UCSD-AML1 (cell line): ENCODE data around the gene MOB1A.
"Not testable (repeated sequence)": the region's sequence is repeated elsewhere in the genome, so short reads cannot be mapped to it uniquely, and the experiment has no call there.

Experiments used
- DNase-seq: peaks from one replicate; lab custom pipeline; 2025; ENCODE audit not compliant: unreplicated experiment; lab: John Stamatoyannopoulos, UW

MOB1A gene

DNA sequence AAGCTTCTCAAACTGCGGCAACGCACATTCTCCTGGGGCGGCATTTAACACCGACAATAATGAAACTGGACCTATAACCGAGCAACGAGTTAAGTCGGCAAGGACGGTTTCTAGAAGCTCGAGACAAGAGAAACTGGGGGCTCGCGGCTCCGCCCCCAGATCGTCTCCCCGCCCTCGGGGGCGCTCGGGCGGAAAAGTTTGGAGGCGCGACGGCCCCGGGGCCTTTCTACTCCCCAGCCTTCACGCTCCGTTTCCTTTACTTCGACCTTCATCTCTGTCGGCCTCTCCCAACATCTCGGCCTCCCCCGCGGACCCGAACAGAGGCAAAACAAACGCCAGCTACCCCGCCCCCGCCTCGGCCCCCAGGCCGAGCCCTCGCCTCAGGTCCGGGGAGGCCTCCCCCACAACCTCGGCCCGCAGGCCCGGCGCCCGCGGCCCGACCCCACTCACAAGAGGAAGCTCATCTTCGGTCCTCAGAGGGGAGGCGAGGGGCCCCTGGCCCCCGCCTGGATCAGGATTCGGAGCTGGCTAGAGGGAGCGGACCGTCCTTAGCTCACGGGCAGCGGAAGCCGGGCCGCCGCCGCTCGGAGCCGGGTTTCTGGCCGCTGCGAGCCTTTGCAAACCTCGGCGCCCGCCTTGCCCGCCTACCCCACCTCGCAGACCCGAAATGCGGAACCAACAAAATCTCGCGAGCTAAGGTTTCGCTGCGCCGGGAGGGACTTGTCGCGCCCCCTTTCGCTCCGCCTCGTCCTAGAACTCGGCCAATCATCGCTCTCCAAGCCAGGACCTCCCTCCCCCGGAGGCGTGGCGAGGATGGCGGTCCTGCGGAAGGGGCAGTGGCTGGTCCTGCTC, at the start of gene MOB1A:
TSS of gene MOB1A (minus strand) at position 669 of the 852 bp plus-strand sequence. CDS start at position 464, 205 bp downstream.
- DNase-seq, result peak; percentile 98

DNA sequence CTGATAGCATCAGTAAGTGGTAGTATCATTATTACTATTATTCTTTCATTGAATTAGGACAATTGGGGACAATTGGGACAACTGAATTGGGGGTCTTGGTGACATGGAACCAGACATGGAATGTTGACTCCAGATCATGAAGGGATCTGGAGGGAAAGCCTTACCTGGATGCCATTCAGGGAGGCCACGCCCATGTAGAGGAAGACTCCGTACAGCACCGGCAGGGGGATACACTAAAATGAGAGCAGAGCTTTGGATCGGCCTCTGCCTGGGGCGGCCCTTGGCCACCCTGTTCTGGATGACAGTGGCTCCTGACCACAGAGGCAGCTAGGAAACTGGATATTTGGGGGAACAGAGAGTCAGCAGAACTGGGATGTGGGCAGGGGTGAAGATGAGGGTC, 49.0 kb upstream of the MOB1A start:
- no peak for DNase-seq

DNA sequence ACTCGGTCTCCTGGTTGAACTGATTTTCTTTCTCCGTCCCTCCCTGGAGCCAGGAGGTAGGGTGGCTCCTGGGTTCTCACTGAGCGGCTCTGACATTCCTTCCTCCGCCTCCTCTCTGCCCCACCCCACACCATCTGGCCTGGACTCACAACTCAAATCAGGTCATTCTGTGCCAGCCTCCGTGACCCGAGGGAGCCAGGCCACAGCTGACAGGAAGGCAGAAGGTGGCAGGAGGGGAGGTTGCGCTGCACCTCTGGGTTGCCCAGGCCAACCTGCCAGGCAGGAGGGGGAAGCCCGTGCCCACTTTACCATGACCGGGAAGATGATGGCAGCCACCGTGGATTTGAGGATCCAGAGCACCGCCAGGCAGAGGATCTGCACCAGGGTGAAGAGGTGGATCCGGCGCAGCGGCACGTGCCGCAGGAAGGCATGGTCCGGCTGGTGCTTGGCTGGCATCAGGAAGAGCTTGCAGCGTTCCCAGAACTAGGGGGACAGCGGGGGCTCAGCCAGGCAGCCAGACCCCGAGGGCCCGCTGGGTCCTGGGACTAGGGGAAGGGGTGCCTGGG, 48.1 kb upstream of the MOB1A start:
- no peak for DNase-seq

DNA sequence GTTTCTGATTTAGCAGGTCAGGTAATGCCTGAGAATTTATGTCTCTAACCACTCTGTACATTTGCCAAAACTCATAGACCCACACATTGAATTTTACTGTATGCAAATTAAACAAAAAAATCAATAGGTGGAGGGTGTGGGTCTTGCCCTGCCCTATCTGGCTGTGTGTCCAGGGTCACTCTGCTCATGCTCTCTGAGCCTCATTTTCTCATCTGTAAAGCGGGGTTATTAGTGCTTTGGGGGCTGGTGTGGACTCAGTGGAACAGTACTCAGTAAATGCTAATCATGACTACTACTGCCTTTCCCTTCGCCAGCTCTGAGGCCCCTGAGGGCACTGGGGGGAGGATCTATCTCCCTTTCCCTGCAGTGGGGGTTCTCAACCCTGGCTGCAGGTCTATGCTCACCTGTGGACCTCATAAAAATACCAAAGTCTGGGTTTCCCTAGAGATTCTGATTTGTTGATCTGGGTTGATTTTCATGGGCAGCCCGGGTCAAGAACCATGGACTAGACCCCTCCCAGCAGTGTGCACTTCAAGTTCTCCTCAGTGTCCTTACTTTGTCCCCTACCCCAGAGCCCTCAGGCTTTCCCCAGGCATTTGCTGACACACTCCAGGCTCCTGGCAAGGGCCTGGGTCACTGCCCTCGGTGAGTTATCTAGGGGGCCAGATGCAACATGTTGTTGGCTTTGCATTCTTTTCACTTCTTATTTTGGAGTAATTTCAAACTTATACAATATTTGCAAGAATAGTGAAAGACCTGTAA, 47.2 kb upstream of the MOB1A start:
- DNase-seq, result no peak

DNA sequence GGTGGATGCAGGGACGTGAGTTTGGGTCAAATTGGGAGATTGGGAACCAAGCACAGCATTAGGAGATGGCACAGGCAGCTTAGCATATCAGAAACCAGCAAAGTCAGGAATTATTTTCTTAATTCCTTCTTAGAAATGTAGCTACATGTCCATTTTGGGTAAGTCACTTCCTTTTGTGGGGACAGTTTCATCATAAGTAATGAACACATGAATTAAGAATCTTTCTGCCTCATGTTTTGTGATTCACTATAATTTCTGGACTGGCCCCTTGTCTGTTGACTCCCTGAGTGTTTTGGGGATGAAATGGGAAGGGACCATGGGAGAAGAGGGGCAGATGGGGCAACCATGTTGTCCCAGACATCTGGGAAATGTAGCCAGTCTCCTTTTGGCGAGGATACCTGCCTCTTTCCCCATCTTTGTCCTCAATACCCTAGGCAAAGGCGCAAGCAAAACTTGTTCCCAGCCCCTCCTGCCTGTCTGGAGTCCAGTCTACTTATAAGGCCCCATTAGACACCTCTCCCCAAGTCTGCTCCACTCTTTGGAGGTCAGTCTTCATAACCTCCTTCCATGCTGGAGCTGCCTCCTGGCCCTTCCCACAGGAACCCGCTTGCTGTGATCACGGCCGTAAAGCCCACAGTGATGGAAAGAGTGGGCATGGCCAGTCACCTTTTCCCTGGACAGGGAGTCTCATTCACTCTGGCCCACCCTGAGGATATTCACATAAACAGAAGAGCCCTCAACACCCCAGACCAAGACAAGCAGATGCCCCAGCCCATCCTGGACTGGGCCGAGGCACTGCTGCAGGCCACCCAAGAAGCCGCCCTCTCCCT, 45.5 kb upstream of the MOB1A start:
- no peak for DNase-seq

DNA sequence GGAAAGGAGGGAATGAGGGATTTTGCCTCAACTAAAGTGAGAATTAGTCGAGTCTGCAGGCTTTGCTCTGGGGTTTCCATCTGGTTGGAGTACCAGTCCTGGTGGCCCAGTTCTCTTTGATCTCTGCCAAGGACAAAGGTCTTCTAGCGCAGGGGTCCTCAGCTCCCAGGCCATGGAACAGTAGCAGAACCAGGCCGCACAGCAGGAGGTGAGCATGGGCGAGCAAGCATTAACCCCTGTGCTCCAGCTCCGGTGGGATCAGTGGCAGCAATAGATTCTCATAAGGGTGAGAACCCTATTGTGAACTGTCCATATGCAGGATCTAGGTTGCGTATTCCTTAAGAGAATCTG, 43.6 kb upstream of the MOB1A start:
- DNase-seq, result no peak

DNA sequence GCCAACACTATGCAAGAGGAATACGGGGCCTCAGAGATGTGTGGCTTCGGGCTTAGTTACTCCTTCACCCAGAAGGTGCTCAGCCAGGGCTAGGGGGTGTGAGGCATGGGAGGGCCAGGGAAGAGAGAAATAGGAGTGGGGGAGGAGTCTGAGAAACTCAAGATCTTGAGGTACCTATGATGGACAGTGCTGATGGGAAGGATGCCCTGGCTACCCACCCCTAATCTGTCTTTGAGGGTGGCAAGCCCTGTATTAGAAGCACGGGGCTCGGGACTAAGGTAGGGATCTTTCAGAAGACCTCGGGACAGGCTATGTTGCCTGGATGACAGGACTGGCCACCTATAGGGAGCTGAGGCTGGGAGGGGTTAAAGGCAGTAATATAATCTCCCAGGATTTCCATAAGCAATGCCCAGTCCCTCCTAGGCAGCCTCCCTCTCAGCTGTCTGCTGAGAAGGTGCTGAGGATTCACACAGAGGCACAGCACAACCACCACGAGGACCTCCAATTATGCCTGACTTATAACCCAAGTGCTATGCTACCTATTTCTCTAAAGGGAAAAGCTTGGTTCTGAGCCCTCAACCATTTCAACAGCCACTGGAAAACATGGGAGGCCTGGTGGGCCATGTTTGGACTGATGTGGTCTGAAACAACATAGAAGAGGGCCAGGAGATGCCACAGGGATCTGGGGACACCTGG, 43.1 kb upstream of the MOB1A start:
- no peak for DNase-seq

DNA sequence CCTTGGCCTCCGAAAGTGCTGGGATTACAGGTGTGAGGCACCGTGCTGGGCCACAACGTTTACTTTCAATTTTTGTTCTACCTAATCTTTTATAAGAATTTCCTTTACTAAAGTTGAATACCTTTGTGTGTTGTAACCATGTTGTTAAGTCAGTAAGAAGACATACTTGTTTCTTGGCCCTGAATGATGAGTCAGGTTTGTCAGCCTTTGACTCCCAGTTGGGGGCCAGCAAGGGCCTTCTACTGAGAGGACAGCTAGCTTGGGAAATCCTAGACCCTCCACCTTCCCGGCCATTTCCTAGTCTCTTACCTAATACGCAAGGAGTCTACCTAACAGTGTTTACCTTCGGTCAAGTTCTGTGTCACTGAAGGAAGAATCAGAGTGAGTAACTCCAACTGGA, 42.4 kb upstream of the MOB1A start:
- DNase-seq, result no peak

DNA sequence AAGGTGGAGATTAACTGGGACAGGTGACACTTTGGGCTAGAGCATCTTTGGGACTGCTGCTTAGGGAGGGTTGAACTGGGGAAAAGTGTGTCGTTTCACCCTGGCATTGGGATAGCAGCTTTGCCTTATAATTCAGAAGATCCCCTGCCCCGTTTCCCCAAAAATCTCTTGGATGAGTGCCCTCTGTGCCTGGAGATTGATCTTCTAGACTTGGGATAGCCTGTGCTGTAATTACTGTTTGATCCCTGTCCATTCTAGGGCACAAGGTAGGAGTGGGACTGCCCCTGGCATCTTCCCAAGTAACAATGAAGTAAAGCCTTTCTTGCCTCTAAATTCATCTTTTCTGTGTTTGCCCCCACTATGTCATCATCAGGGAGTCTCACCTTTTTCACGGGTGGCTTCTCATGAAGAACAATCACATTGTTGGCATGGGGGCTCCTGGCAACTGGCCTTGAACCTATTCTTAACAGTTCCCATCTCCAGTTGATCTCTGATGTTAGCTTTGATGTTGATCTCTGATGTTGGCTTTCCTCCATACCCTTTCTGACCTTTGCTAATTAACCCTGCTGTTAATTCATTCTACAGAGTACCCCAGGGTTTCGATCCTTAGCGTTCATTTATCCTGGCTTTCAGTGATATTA, 41.3 kb upstream of the MOB1A start:
- DNase-seq, result no peak

DNA sequence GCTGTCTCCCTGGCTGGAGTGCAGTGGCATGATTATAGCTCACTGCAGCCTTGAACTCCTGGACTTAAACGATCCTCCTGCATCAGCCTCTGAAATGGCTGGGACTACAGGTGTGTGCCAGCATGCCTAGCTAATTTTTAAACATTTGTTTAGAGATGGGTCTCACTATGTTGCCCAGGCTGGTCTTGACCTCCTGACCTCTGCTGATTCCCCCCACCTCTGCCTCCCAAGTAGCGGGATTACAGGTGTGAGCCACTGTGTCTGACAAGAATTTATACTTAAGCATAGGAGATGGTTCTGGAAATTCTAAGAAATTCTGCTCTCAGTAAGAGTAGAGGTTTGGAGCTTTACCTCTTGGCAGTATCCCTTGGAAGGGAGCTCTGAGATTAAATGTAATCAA, 38.0 kb upstream of the MOB1A start:
- DNase-seq, result no peak

DNA sequence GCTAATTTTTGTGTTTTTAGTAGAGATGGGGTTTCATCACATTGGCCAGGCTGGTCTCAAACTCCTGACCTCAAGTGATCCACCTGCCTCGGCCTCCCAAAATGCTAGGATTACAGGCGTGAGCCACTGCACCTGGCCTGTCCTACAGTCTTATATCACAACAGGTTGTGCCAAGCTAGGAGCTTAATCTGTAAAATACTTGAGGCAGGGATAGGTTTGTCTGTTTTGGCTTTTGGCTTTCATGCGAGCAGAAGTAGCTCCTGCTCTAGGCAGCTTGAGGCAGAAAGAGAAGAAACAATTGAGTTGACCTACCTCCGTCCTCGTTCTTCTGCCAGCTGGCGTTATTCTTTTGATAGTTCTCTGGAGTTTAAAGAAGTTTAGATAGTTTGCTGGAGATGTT, 37.1 kb upstream of the MOB1A start:
- not testable (repeated sequence) for DNase-seq

DNA sequence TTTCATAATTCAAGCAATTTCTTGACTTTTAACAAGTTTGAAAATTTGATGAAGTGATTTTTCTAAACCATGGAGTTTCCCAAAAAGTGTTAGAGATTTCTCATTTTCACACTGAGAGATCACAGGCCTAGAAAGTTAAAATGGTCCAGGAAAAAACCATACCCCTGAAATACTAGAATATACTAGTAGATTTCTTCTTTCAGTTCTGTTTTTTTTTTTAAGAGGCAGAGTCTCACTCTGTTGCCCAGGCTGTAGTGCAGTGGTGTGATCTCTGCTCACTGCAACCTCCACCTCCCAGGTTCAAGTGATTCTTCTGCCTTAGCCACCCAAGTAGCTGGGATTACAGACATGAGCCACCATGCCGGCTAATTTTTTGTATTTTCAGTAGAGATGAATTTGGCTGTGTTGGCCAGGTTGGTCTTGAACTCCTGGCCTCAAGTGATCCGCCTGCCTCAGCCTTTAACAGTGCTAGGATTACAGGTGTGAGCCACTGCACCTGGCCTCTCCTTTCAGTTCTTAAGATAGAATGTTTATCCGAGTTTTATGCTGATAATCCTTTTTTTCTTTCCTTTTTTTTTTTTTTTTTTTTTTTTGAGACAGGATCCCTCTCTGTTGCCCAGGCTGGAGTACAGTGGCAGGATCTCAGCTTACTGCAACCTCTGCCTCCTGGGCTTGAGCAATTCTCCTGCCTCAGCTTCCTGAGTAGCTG, 34.2 kb upstream of the MOB1A start:
- no peak for DNase-seq

DNA sequence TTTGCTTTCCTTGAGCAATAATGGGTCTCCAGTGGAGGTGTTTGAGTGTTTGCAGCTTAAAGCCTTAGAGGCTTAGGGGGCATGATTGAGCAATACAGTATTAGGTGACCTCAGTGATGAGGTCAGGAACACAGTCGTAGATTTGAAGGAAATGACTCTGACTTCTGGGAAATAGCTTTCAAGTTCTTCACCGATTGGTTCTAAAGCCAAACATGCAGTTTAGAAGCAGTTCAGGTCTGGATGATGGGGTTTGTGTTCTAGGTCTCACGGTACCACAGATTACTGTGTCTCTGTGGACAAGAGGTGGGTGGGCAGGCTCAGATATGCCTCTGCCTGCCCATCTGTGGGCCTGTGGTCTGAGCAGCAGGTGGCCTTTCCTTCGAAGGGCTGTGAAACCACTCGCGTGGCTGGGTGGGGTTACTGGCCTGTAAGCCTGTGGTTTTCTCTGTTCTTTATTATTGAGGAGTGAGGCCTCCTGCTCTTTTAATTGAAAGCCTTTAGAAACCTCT, 27.6 kb upstream of the MOB1A start:
- no peak for DNase-seq

DNA sequence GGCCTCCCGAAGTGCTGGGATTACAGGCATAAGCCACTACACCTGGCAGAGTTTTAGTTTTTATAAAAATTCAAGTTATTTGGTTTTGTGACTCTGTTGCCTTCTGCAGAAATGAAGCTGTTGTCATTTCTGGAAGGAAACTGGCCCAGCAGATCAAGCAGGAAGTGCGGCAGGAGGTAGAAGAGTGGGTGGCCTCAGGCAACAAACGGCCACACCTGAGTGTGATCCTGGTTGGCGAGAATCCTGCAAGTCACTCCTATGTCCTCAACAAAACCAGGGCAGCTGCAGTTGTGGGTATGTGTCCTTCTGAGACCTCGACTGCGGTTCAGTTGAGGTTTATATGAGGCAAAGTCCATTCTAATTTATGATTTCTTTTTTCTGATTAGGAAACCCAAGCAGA, 26.9 kb upstream of the MOB1A start:
- DNase-seq, result no peak

DNA sequence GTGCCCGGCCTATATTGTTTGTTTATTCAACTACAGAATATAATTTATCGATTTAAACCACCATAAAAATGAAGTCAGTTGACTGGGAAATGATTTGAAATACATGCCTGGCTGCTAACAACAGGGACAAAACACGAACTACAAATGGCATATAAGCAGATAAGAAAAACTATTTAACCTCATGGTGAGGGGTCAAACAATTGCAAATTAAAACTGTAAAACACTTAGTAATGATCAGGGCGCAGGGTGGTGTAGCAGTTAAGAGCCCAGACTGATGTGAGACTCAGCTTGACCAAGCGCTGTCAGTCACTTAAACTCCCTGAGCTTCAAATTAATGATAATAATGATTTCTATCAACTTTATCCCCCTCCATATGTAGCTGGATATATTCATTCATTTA, 26.4 kb upstream of the MOB1A start:
- no peak for DNase-seq

DNA sequence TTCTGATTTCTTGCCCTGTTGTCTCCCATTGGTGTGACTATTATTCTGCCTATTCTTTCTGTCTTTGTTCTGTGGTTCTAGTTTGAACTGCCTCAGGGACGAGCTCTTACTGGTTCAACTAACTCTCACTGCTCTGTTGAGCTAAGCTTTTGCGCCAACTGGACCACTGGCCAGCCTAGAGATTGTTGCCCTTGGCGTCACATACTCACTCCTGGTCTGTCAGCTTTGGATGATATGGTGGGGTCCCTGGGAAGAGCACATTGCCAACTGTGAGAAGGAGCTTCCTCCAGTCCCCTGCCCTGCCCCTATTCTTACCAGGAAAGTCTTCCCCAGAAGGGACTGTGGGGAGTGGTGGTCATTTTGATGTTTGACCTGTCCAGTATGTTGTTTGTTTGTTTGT, 25.8 kb upstream of the MOB1A start:
- no peak for DNase-seq

DNA sequence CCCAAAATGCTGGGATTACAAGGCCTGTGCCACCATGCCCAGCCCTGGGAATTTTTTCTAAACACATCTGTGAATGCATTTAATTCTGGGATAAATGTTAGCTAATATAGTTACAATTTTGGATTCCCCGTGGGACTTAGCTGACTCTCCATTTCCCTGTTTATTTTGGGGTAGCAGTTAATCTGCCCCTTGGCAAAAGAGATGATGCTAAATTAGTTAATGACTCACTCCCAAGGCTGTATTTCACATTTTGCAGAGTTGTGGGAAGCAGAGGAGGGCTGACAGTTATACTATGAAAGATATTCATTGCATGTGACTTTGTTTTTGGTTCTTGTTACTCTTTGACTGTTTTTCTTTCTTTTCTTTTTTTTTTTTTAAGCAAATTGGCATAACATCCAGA, 22.9 kb upstream of the MOB1A start:
- no peak for DNase-seq

DNA sequence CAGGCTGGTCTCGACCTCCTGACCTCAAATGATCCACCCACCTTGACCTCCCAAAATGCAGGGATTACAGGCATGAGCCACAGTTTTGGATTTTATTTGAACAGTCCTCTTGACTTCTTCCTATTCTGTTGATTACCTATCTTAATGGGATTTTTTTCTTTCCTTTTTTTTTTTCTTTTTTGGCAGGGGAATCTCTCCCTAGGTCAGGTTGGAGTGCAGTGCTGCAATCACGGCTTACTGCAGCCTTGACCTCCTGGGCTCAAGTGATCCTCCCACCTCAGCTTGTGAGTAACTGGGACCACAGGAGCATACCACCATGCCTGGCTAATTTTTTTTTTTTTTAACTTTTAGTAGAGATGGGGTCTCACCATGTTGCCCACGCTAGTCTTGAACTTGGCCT, 22.5 kb upstream of the MOB1A start:
- DNase-seq, result no peak

DNA sequence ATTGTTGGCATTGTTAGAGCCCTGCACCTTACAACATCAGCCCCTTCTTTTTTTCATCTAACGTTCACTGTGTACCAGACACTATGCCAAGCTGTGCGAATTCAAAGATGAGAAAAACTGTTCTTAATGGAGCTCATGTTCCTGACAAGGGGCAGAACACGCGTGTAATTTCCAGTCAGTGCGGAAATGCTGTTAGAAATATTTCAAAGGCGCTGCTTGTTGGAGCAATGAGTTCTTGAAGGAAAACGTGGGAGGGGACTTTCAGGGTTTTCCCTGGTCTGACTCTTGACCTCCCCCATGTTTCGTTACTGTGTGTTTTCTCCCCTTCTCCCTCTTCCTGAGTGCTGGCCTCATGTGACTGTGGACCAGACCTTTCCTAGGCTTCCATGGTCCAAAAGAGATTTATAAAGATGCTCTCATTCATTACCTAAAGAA, 21.2 kb upstream of the MOB1A start:
- DNase-seq, result no peak
